Measurements from ENCODE around the gene APBB2. TPM values are rescaled to one million over a fixed set of nuclear protein-coding genes. Genes with fewer than 3 reads are reported as not detected.
A peak's percentile ranks its signal among the peaks of the same experiment; 100 is the strongest.

The APBB2 gene
- total and polyA plus RNA-seq, 10 of the 15 experiments (the other 5 are each of a cell fraction or from before 2014, with no cell fraction given) = 2.7 to 24.6 (median 19.0) TPM

DNA sequence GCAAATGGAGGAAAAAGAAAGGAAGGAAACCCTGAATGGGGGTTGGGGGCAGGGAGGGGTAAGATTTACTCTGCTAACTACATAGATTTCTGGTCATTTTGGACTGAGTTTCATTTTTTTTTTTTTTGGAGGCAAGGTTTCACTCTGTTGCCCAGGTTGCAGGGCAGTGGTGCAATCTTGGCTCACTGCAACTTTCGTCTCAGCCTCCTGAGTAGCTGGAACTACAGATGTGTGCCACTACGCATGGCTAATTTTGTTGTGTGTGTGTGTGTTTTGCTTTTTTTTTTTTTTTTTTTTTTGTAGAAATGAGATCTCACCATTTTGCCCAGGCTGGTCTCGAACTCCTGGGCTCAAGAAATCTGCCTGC lies 223.5 kb downstream of the APBB2 start (continued):
- no peak for TF ChIP-seq NR2C1 (IDR thresholded peaks at IDR 0.05)
- no peak for TF ChIP-seq RUNX3 (IDR thresholded peaks at IDR 0.05; ENCODE audit: low read length)
- TF ChIP-seq DPF2 (IDR thresholded peaks at IDR 0.05) = no peak
- TF ChIP-seq, protein P1, sequence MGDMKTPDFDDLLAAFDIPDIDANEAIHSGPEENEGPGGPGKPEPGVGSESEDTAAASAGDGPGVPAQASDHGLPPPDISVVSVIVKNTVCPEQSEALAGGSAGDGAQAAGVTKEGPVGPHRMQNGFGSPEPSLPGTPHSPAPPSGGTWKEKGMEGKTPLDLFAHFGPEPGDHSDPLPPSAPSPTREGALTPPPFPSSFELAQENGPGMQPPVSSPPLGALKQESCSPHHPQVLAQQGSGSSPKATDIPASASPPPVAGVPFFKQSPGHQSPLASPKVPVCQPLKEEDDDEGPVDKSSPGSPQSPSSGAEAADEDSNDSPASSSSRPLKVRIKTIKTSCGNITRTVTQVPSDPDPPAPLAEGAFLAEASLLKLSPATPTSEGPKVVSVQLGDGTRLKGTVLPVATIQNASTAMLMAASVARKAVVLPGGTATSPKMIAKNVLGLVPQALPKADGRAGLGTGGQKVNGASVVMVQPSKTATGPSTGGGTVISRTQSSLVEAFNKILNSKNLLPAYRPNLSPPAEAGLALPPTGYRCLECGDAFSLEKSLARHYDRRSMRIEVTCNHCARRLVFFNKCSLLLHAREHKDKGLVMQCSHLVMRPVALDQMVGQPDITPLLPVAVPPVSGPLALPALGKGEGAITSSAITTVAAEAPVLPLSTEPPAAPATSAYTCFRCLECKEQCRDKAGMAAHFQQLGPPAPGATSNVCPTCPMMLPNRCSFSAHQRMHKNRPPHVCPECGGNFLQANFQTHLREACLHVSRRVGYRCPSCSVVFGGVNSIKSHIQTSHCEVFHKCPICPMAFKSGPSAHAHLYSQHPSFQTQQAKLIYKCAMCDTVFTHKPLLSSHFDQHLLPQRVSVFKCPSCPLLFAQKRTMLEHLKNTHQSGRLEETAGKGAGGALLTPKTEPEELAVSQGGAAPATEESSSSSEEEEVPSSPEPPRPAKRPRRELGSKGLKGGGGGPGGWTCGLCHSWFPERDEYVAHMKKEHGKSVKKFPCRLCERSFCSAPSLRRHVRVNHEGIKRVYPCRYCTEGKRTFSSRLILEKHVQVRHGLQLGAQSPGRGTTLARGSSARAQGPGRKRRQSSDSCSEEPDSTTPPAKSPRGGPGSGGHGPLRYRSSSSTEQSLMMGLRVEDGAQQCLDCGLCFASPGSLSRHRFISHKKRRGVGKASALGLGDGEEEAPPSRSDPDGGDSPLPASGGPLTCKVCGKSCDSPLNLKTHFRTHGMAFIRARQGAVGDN (IDR thresholded peaks at IDR 0.05) = no peak
- 0 out of 2 replicates have a peak, but pooled peaks have one; percentile 33 for TF ChIP-seq EED (IDR thresholded peaks at IDR 0.05; ENCODE audit: low read depth)
- TF ChIP-seq BMI1 (IDR thresholded peaks at IDR 0.05; ENCODE audit: borderline replicate concordance) = no peak
- no peak for TF ChIP-seq ASH2L (IDR thresholded peaks at IDR 0.05; ENCODE audit: borderline replicate concordance, low read depth)
- no peak for TF ChIP-seq ZNF217 (IDR thresholded peaks at IDR 0.05)
- 0 out of 2 replicates have a peak, but pooled peaks have one; percentile 15 for TF ChIP-seq NFIC (IDR thresholded peaks at IDR 0.05; ENCODE audit: low read depth, low read length)
- no peak for TF ChIP-seq SMAD1 (IDR thresholded peaks at IDR 0.05; ENCODE audit: low read depth, partially characterized antibody)
- peak; percentile 48; the same call in 1 of the 2 replicates for TF ChIP-seq PAX5 (IDR thresholded peaks at IDR 0.05; ENCODE audit: borderline replicate concordance, low read depth, low read length)
- TF ChIP-seq, protein P2, sequence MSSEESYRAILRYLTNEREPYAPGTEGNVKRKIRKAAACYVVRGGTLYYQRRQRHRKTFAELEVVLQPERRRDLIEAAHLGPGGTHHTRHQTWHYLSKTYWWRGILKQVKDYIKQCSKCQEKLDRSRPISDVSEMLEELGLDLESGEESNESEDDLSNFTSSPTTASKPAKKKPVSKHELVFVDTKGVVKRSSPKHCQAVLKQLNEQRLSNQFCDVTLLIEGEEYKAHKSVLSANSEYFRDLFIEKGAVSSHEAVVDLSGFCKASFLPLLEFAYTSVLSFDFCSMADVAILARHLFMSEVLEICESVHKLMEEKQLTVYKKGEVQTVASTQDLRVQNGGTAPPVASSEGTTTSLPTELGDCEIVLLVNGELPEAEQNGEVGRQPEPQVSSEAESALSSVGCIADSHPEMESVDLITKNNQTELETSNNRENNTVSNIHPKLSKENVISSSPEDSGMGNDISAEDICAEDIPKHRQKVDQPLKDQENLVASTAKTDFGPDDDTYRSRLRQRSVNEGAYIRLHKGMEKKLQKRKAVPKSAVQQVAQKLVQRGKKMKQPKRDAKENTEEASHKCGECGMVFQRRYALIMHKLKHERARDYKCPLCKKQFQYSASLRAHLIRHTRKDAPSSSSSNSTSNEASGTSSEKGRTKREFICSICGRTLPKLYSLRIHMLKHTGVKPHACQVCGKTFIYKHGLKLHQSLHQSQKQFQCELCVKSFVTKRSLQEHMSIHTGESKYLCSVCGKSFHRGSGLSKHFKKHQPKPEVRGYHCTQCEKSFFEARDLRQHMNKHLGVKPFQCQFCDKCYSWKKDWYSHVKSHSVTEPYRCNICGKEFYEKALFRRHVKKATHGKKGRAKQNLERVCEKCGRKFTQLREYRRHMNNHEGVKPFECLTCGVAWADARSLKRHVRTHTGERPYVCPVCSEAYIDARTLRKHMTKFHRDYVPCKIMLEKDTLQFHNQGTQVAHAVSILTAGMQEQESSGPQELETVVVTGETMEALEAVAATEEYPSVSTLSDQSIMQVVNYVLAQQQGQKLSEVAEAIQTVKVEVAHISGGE (CRISPR knock-in tag; IDR thresholded peaks at IDR 0.05) = no peak
- TF ChIP-seq FOXM1 (IDR thresholded peaks at IDR 0.05; ENCODE audit: low read depth, low read length) = no peak
- no peak for TF ChIP-seq EP300 (IDR thresholded peaks at IDR 0.05; ENCODE audit: borderline replicate concordance in 1 of 2, control insufficient read depth in 1 of 2, low read depth in 2 of 2, low read length in 2 of 2)
- TF ChIP-seq, protein P3, sequence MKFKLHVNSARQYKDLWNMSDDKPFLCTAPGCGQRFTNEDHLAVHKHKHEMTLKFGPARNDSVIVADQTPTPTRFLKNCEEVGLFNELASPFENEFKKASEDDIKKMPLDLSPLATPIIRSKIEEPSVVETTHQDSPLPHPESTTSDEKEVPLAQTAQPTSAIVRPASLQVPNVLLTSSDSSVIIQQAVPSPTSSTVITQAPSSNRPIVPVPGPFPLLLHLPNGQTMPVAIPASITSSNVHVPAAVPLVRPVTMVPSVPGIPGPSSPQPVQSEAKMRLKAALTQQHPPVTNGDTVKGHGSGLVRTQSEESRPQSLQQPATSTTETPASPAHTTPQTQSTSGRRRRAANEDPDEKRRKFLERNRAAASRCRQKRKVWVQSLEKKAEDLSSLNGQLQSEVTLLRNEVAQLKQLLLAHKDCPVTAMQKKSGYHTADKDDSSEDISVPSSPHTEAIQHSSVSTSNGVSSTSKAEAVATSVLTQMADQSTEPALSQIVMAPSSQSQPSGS (IDR thresholded peaks at IDR 0.05; ENCODE audit: low read length) = no peak
- TF ChIP-seq SPI1 (IDR thresholded peaks at IDR 0.05; ENCODE audit: borderline replicate concordance, insufficient read depth, low read depth, low read length) = no peak
- TF ChIP-seq CHD4 (IDR thresholded peaks at IDR 0.05) = no peak
